WTC11 (cell line): ENCODE results near the gene SLC25A53.

Source experiments
- CBFB ChIP-seq: sonication (generic); formaldehyde crosslinking; IDR thresholded peaks from 2 replicates; pipeline ENCODE4 v1.8.1; 2022; ENCODE audit warnings: mild to moderate bottlenecking, low read depth, missing genetic modification reagents
- TF ChIP-seq, protein P1 (sequence below): fragments of 200-600 bp; IDR thresholded peaks from 2 replicates; pipeline ENCODE4 v1.8.0; 2022; ENCODE audit warnings: antibody characterized with exemption

DNA sequence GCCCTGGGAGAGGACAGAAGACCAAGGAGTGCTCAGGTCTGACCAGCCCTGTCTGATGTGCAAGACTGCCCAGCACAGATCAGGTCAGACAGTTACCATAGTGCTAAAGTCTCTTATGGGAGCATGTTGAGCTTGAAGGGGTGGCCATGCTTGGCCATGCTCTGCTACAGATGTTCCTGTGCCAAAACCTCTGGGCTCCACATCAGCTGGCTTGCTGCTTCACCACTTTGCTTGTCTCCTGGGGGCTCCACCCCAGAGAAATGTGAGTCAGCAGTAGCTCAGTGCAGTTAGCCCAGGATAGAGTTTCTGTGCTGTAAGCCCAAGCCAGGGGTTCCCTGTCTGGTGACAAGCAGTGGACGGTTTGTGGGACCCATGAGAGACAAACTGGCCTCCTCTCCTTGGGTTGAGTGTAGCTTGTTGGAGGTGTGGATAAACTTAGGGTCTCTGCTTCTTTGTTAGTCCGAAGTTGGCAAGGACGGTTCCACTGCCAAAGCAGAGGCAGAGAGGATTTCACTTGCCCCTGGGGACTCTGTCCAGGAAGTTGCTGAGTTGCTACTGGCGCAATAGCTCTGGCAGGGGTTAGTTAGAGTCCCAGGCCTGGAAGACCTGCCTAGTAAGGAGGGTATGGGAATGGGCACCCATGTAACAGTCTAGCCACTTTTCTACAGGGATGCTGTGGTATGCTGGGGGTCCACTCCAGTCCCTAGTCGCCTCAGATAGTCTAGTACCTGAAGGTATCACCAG, 72.1 kb downstream of the SLC25A53 start:
- TF ChIP-seq CBFB (CRISPR knock-in tag): no peak
- TF ChIP-seq, protein P1, sequence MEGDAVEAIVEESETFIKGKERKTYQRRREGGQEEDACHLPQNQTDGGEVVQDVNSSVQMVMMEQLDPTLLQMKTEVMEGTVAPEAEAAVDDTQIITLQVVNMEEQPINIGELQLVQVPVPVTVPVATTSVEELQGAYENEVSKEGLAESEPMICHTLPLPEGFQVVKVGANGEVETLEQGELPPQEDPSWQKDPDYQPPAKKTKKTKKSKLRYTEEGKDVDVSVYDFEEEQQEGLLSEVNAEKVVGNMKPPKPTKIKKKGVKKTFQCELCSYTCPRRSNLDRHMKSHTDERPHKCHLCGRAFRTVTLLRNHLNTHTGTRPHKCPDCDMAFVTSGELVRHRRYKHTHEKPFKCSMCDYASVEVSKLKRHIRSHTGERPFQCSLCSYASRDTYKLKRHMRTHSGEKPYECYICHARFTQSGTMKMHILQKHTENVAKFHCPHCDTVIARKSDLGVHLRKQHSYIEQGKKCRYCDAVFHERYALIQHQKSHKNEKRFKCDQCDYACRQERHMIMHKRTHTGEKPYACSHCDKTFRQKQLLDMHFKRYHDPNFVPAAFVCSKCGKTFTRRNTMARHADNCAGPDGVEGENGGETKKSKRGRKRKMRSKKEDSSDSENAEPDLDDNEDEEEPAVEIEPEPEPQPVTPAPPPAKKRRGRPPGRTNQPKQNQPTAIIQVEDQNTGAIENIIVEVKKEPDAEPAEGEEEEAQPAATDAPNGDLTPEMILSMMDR: no peak
